Uterus (tissue), 4 donors: ENCODE measurements around the gene TDRD9. TPM values are rescaled to one million over a fixed set of nuclear protein-coding genes. Genes with fewer than 3 reads are reported as not detected.

Experiments
- DNase-seq, 2 donors: peaks; one replicate each; pipeline ENCODE4 v3.0.0-alpha.2; 2019 to 2020
- H3K27ac ChIP-seq, 2 donors: fragments of 200-600 bp; sonication (generic); 1 replicate in 1 of 2; 2 replicates in 1 of 2; pipeline ENCODE4 v1.5.1; 2016 to 2018
- H3K27me3 ChIP-seq, 2 donors: fragments of 200-600 bp; sonication (generic); one replicate each; pipeline ENCODE4 v1.5.1; 2018 to 2019; ENCODE audit warnings: control low read depth in 1 of 2
- H3K36me3 ChIP-seq, 2 donors: fragments of 200-600 bp; sonication (generic); one replicate each; pipeline ENCODE4 v1.5.1; 2019; ENCODE audit warnings: control low read depth in 1 of 2
- H3K4me1 ChIP-seq, 2 donors: fragments of 200-600 bp; sonication (generic); one replicate each; pipeline ENCODE4 v1.5.1; 2018 to 2019; ENCODE audit warnings: control low read depth in 1 of 2
- H3K4me3 ChIP-seq, 2 donors: fragments of 200-600 bp; sonication (generic); 1 replicate in 1 of 2; 2 replicates in 1 of 2; pipeline ENCODE4 v1.5.1; 2018 to 2019; ENCODE audit warnings: mild to moderate bottlenecking in 1 of 2
- H3K9me3 ChIP-seq, 2 donors: fragments of 200-600 bp; sonication (generic); one replicate each; pipeline ENCODE4 v1.5.1; 2019; ENCODE audit warnings: control low read depth in 1 of 2
- POLR2A ChIP-seq, 2 donors: fragments of 450-650 bp; IDR thresholded peaks; one replicate each; pipeline ENCODE4 v1.6.1; 2016; ENCODE audit warnings: antibody characterized with exemption in 2 of 2, mild to moderate bottlenecking in 1 of 2, moderate library complexity in 1 of 2
- intact Hi-C: fragments of 100-400 bp; cut with DNase I; formaldehyde crosslinking; loops from one replicate; pipeline ENCODE4 v1.15.1; 2023; ENCODE audit warnings: low total_unique reads
- total RNA-seq, 4 donors: library from RNA; depleted of rRNA in 3 of 4; stranded (reverse); fragments of >200 nt in 3 of 4; gene quantifications; one replicate each; pipeline versions ENCODE4 v1.1.0 to v1.2.4, GENCODE V29; 2014 to 2023
- TF ChIP-seq, protein P1 (sequence below), 4 experiments: fragments of 200-600 bp in 2 of 4; fragments of 450-650 bp in 2 of 4; sonication (generic) in 2 of 4; IDR thresholded peaks; one replicate each; pipeline ENCODE4 v1.5.1; 2016 to 2019; ENCODE audit warnings: antibody characterized with exemption in 4 of 4, mild to moderate bottlenecking in 2 of 4, moderate library complexity in 1 of 4
- donor health status: DM: yes; HTN: yes; CAD: no.

TDRD9 gene
- total RNA-seq, 4 donors from 2014 or later: 0.85 to 1.8 TPM; not detected in 2

DNA sequence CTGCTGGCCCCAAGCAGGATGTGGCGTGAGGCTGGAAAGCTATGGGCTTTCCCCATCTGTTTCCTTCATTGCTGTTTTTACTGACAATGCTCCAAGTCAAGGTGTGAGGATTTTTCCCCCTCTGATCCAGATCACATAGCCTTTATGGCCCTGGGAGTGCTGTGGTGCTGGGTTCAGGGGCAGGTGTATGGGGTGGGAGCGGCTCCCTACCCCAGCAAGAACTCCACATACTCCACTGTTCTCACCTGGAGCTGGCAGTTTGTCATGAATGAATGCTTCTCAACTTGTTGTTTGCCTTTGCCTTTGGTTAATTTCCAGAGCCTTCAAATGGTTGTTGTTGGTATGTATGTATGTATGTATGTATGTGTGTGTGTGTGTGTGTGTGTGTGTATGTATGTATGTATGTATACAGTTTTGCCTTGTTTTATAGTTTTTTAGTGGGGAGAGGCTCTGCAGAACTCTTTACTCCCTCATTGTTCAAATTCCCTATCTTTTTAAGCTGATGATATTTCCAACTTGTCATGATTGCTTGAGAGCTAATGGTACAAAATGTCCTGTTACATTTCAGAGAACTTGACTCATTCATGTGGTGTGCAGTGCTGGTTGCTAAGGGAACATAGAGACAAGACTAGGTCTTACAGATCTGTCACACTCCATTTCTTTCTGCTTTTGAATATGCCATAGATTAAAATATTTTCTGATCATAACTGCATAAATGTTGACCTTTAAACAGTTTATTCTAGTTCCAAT lies 120.7 kb downstream of the TDRD9 start:
- TF ChIP-seq, protein P1, sequence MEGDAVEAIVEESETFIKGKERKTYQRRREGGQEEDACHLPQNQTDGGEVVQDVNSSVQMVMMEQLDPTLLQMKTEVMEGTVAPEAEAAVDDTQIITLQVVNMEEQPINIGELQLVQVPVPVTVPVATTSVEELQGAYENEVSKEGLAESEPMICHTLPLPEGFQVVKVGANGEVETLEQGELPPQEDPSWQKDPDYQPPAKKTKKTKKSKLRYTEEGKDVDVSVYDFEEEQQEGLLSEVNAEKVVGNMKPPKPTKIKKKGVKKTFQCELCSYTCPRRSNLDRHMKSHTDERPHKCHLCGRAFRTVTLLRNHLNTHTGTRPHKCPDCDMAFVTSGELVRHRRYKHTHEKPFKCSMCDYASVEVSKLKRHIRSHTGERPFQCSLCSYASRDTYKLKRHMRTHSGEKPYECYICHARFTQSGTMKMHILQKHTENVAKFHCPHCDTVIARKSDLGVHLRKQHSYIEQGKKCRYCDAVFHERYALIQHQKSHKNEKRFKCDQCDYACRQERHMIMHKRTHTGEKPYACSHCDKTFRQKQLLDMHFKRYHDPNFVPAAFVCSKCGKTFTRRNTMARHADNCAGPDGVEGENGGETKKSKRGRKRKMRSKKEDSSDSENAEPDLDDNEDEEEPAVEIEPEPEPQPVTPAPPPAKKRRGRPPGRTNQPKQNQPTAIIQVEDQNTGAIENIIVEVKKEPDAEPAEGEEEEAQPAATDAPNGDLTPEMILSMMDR (IDR thresholded peaks at IDR 0.05): no peak
- no peak for TF ChIP-seq POLR2A (IDR thresholded peaks at IDR 0.05)
- Histone ChIP-seq H3K4me1 (no peaks in the 10 kb centered on the region), H3K36me3 (no peaks in the 10 kb centered on the region), H3K4me3 (no peak overlapping the region), H3K9me3 (no peaks in the 10 kb centered on the region), H3K27me3 (no peaks in the 10 kb centered on the region), H3K27ac (no peak overlapping the region)
- no peak for DNase-seq
- intact Hi-C loops: no loop called here

DNA sequence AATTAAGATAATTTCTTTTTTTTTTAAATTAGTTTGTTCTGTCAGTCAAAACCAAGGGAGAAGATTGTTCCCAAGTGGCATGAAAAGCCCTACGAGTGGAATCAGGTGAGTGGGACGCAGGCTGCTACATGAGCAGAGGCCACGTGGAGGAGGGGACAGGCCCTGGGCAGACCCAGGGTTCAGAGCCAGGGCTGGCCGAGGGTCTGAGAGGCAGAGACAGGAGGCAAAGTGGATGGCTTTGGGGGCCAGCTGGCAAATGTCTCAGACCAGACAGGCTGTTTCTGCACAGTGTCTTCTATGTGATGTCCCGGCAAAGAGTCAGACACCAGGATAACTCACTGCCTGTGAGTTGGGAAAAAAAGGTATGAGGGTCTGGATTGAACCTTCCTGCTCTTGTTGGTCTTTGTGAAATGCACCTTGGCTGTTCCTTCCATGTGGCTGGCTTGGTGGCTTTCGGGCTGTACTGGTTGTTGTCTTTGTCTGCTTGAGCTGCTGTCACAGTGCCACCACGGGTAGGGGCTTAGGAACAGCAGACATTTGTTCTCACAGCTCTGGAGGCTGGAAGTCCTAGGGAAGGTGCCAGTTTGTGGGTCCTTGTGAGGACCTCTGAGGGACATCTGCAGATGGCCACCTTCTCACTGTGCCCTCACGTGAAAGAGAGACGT lies 121.5 kb downstream of the TDRD9 start:
- intact Hi-C loops: no loop called here
- no peak for DNase-seq
- Histone ChIP-seq H3K4me3 (no peak overlapping the region), H3K4me1 (no peaks in the 10 kb centered on the region), H3K27me3 (no peaks in the 10 kb centered on the region), H3K9me3 (no peaks in the 10 kb centered on the region), H3K36me3 (no peaks in the 10 kb centered on the region), H3K27ac (no peak overlapping the region)
- TF ChIP-seq, protein P1 (IDR thresholded peaks at IDR 0.05): no peak
- no peak for TF ChIP-seq POLR2A (IDR thresholded peaks at IDR 0.05)

DNA sequence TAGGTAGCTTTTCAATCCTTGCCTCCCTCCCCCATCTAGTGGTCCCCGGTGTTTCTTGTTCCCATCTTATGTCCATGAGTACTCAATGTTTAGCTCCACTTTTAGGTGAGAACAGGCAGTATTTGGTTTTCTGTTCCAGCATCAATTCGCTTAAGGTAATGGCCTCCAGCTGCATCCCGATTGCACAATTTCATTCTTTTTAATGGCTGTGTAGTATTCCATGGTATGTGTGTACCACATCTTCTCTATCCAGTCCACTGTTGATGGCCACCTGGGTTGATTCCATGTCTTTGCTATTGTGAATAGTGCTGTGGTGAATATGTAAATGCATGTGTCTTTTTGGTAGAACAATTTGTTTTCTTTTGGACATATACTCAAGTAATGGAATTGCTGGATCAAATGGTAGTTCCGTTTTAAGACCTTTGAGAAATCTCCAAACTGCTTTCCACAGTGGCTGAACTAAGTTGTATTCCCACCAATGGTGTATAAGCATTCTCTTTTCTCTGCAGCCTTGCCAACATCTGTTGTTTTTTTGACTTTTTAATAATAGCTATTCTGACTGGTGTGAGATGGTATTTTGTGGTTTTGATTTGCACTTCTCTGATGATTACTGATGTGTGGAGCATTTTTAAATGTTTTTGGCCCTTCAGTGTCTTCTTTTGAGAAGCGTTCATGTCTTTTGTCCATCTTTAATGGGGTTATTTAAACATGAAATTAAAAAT lies 123.0 kb downstream of the TDRD9 start:
- no peak overlapping the region for H3K4me3 ChIP-seq
- no peak for DNase-seq
- intact Hi-C loops: no loop called here

DNA sequence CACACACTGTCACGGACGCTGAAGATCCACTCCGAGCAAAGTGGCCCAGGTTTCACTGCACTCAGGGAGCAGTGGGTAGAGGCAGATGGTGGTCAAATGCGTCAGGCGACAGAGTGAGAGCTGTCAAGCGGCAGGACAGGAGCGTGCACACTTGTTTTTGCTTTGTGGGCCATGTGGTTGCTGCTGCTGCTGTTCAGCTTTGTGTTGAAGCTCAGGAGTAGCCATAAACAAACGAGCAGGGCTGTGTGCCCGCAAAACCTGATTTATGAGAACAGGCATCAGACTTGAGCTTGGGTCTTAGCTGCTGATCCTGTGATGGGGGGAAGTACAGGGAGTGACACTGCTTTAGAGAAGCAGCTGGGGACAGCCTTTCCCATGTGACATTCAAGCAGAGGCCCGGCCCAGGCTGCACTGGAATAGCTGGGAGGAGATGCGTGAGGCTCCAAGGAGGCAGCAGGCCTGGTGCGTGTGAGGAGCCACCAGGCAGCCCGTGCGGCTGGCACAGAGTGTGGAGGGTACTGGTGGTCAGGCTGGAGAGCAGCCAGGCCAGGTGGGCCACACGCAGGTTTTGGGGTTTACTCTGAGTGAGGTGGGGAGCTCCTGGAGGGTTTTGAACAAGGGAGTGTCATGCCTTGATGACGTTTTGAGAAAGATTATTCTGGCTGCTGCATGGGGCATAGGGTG lies 126.1 kb downstream of the TDRD9 start:
- Histone ChIP-seq H3K4me1 (no peaks in the 10 kb centered on the region), H3K27me3 (no peaks in the 10 kb centered on the region), H3K27ac (no peak overlapping the region), H3K9me3 (no peaks in the 10 kb centered on the region), H3K36me3 (no peaks in the 10 kb centered on the region), H3K4me3 (no peak overlapping the region)
- intact Hi-C loops: no loop called here
- TF ChIP-seq, protein P1 (IDR thresholded peaks at IDR 0.05): no peak
- TF ChIP-seq POLR2A (IDR thresholded peaks at IDR 0.05): no peak
- DNase-seq: no peak

More for the DNA sequence above, 123.0 kb downstream of the TDRD9 start:
- Histone ChIP-seq H3K4me1 (no peaks in the 10 kb centered on the region), H3K9me3 (no peaks in the 10 kb centered on the region), H3K27me3 (no peaks in the 10 kb centered on the region), H3K36me3 (no peaks in the 10 kb centered on the region), H3K27ac (no peak overlapping the region)
- TF ChIP-seq, protein P1 (IDR thresholded peaks at IDR 0.05): no peak
- TF ChIP-seq POLR2A (IDR thresholded peaks at IDR 0.05): no peak
